Keratinocyte (primary cell): Measurements from ENCODE around the gene RANBP17. TPM values are rescaled to one million over a fixed set of nuclear protein-coding genes. Genes with fewer than 3 reads are reported as not detected.
"Not testable (repeated sequence)": the region's sequence is repeated elsewhere in the genome, so short reads cannot be mapped to it uniquely, and the experiment has no call there.

Experiments
- DNase-seq: peaks from one replicate; pipeline ENCODE4 v3.0.0-alpha.2; 2011; ENCODE audit warnings: low read depth, missing footprints, low spot score
- FAIRE-seq: peaks from 2 replicates; lab custom pipeline; 2011; peaks lifted over from hg19 to GRCh38; lab: Jason Lieb, UNC
- H2AFZ ChIP-seq: 2 replicates; pipeline ENCODE4 v1.6.0; 2012; ENCODE audit warnings: low read length, control low read depth, inconsistent platforms; ENCODE audit not compliant: control insufficient read depth
- H3K27ac ChIP-seq: 2 replicates; pipeline ENCODE4 v1.5.1; 2011; ENCODE audit warnings: low read length; ENCODE audit not compliant: control insufficient read depth, insufficient read depth
- H3K27me3 ChIP-seq: 3 replicates; pipeline ENCODE4 v1.6.0; 2011; ENCODE audit warnings: low read length; ENCODE audit not compliant: control insufficient read depth, insufficient read depth; ENCODE audit errors: extremely low read depth
- H3K36me3 ChIP-seq, 2 experiments: 2 replicates in 1 of 2; 3 replicates in 1 of 2; pipeline ENCODE4 v1.5.1; 2011; ENCODE audit warnings: low read length in 2 of 2, mild to moderate bottlenecking in 1 of 2; ENCODE audit not compliant: control insufficient read depth in 2 of 2, insufficient read depth in 2 of 2; ENCODE audit errors: extremely low read depth in 1 of 2
- H3K4me1 ChIP-seq: 3 replicates; pipeline ENCODE4 v1.5.1; 2011; ENCODE audit warnings: low read length; ENCODE audit not compliant: control insufficient read depth, insufficient read depth; ENCODE audit errors: extremely low read depth
- H3K4me2 ChIP-seq: 3 replicates; pipeline ENCODE4 v1.6.0; 2011; ENCODE audit warnings: low read depth, low read length; ENCODE audit not compliant: control insufficient read depth, insufficient read depth; ENCODE audit errors: extremely low read depth
- H3K4me3 ChIP-seq, 3 experiments: fragments of 200-600 bp in 1 of 3; sonication (generic) in 1 of 3; 2 replicates in 2 of 3; 3 replicates in 1 of 3; pipeline ENCODE4 v1.5.1; 2011 to 2016; ENCODE audit warnings: low read length in 3 of 3, mild to moderate bottlenecking in 3 of 3, control low read depth in 2 of 3, inconsistent platforms in 1 of 3, low read depth in 1 of 3, mixed read lengths in 1 of 3, mixed run types in 1 of 3, moderate library complexity in 1 of 3; ENCODE audit not compliant: control insufficient read depth in 2 of 3, insufficient read depth in 2 of 3; ENCODE audit errors: extremely low read depth in 1 of 3
- H3K79me2 ChIP-seq: 2 replicates; pipeline ENCODE4 v1.6.0; 2012; ENCODE audit warnings: low read length; ENCODE audit not compliant: control insufficient read depth, insufficient read depth
- H3K9ac ChIP-seq: 3 replicates; pipeline ENCODE4 v1.6.0; 2011; ENCODE audit warnings: low read length; ENCODE audit not compliant: control insufficient read depth, insufficient read depth; ENCODE audit errors: extremely low read depth
- H3K9me1 ChIP-seq: 3 replicates; pipeline ENCODE4 v1.6.0; 2011; ENCODE audit warnings: low read length; ENCODE audit not compliant: control insufficient read depth, insufficient read depth; ENCODE audit errors: extremely low read depth
- H3K9me3 ChIP-seq: 2 replicates; pipeline ENCODE4 v1.5.1; 2012; ENCODE audit warnings: low read depth, low read length; ENCODE audit not compliant: control insufficient read depth
- H4K20me1 ChIP-seq: 3 replicates; pipeline ENCODE4 v1.6.0; 2011; ENCODE audit warnings: low read length; ENCODE audit not compliant: control insufficient read depth, insufficient read depth; ENCODE audit errors: extremely low read depth
- EZH2 ChIP-seq: IDR thresholded peaks from one replicate; pipeline ENCODE4 v1.6.1; 2012; ENCODE audit warnings: inconsistent platforms, mild to moderate bottlenecking, low read length, moderate library complexity
- dilution Hi-C: fragments of 300-500 bp; cut with MboI; formaldehyde crosslinking; loops from one replicate; pipeline ENCODE4 v1.7.0; 2020; ENCODE audit warnings: low sequenced_read_pairs; ENCODE audit not compliant: extremely low pct_ligation_motif_present
- polyA plus RNA-seq, 5 experiments: library from polyadenylated mRNA; depleted of rRNA in 3 of 5; stranded (reverse) in 3 of 5; stranded (forward) in 1 of 5; unstranded in 1 of 5; fragments of >200 nt; gene quantifications; 1 replicate in 1 of 5; 2 replicates in 3 of 5; 3 replicates in 1 of 5; pipeline versions ENCODE4 v1.2.1 to v1.2.3, GENCODE V29; 2011 to 2012; ENCODE audit warnings: missing spikeins in 2 of 5, low read depth in 1 of 5, low replicate concordance in 1 of 5
- TF ChIP-seq, protein P1 (sequence below), 3 experiments: IDR thresholded peaks in 1 of 3; conservative IDR thresholded peaks in 1 of 3; optimal IDR thresholded peaks in 1 of 3; 2 replicates in 2 of 3; 3 replicates in 1 of 3; pipeline versions ENCODE3 to v1.5.1; 2011; ENCODE audit warnings: low read length in 3 of 3, mild to moderate bottlenecking in 3 of 3, moderate library complexity in 2 of 3, control low read depth in 1 of 3, inconsistent platforms in 1 of 3; ENCODE audit not compliant: insufficient read depth in 2 of 3; ENCODE audit errors: extremely low read depth in 1 of 3

RANBP17 gene
- polyA plus RNA-seq, 1 donor (not counting 4 experiments of a cell fraction or from before 2014, with no cell fraction given) = 0.97 TPM

DNA sequence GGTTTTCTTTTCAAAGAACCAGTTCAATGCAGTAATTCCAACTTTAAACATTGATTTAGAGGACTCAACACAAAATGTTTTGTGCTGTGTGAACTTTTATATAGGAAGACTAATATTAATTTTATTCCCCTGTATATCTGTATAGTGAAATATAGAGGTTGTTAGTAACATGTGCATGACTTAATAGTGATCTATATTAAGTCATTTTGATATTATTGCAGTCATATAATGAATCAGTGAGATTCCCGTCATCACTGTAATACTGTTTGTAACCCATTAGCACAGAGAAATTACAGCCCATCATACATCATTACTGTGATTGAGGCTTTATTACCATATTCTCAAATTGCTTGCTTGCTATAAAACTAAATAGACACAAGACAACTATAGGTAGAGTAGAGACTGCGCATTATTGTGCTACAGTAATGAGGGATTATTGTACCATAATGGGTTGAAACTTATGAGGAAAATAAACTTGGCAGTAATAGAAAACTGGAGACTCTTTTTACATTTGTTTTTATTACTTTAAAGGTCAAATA is 170.7 kb downstream of the RANBP17 start:
- Histone ChIP-seq H4K20me1 (no peaks in the 10 kb centered on the region), H3K79me2 (no peaks in the 10 kb centered on the region), H3K9me3 (no peaks in the 10 kb centered on the region), H3K4me2 (no peak overlapping the region), H3K36me3 (no peaks in the 10 kb centered on the region), H3K27me3 (no peaks in the 10 kb centered on the region), H3K4me1 (no peaks in the 10 kb centered on the region), H3K9ac (no peak overlapping the region), H3K9me1 (no peaks in the 10 kb centered on the region), H3K4me3 (no peak overlapping the region), H3K27ac (no peak overlapping the region), H2AFZ (no peak overlapping the region)
- no peak for TF ChIP-seq EZH2
- TF ChIP-seq, protein P1, sequence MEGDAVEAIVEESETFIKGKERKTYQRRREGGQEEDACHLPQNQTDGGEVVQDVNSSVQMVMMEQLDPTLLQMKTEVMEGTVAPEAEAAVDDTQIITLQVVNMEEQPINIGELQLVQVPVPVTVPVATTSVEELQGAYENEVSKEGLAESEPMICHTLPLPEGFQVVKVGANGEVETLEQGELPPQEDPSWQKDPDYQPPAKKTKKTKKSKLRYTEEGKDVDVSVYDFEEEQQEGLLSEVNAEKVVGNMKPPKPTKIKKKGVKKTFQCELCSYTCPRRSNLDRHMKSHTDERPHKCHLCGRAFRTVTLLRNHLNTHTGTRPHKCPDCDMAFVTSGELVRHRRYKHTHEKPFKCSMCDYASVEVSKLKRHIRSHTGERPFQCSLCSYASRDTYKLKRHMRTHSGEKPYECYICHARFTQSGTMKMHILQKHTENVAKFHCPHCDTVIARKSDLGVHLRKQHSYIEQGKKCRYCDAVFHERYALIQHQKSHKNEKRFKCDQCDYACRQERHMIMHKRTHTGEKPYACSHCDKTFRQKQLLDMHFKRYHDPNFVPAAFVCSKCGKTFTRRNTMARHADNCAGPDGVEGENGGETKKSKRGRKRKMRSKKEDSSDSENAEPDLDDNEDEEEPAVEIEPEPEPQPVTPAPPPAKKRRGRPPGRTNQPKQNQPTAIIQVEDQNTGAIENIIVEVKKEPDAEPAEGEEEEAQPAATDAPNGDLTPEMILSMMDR (optimal IDR thresholded peaks at IDR 0.05 in 1 of 3, IDR thresholded peaks at IDR 0.05 in 1 of 3, conservative IDR thresholded peaks at IDR 0.05 in 1 of 3; ENCODE audit: extremely low read depth in 1 of 3, insufficient read depth in 2 of 3, low read length in 3 of 3) = no peak
- dilution Hi-C loops = no loop called here
- FAIRE-seq = no peak
- DNase-seq = no peak

DNA sequence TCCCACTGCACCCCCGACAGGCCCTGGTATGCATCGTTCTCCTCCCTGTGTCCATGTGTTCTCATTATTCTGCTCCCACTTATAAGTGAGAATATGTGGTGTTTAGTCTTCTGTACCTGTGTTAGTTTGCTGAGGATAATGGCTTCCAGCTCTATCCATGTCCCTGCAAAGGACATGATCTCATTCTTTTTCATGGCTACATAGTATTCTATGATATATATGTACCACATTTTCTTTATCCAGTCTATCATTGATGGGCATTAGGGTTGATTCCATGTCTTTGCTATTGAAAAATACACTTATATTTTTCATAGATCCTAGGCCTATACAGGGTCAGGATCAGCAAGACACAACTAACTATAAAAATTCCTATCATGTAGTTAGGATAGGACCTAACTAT is 180.1 kb downstream of the RANBP17 start:
- H3K9ac ChIP-seq, FAIRE-seq, dilution Hi-C loops: not testable (repeated sequence)

DNA sequence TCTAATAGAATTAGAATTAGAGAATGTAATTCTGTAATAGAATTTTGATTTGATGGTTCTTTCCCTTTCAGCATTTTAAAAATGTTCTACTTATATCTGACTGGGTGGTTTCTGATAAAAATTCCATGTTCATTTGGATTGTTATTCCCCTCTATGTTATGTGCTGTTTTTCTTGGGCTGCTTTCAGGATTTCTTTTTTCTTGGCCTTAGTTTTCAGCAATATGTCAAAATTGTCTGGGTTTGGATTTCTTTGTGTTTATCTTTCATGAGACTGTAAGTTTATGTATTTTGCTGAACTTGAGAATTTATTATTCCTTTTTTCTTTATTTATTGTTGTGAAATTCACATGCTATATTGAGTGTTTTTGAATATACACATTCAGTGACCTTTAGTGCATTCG is 189.1 kb downstream of the RANBP17 start:
- Histone ChIP-seq H3K4me1 (no peaks in the 10 kb centered on the region), H2AFZ (no peak overlapping the region), H3K27ac (no peak overlapping the region), H3K4me2 (no peak overlapping the region), H3K9ac (no peak overlapping the region), H3K27me3 (no peaks in the 10 kb centered on the region), H3K79me2 (no peaks in the 10 kb centered on the region), H3K36me3 (no peaks in the 10 kb centered on the region), H3K9me3 (no peaks in the 10 kb centered on the region), H3K9me1 (no peaks in the 10 kb centered on the region), H4K20me1 (no peaks in the 10 kb centered on the region), H3K4me3 (no peak overlapping the region)
- DNase-seq (no peak), FAIRE-seq (no peak)
- TF ChIP-seq EZH2 = no peak
- TF ChIP-seq, protein P1 (optimal IDR thresholded peaks at IDR 0.05 in 1 of 3, IDR thresholded peaks at IDR 0.05 in 1 of 3, conservative IDR thresholded peaks at IDR 0.05 in 1 of 3; ENCODE audit: extremely low read depth in 1 of 3, insufficient read depth in 2 of 3, low read length in 3 of 3) = no peak
- dilution Hi-C loops = no loop called here

More for the DNA sequence above, 180.1 kb downstream of the RANBP17 start:
- H4K20me1 ChIP-seq, DNase-seq, H3K27ac ChIP-seq, H3K4me3 ChIP-seq, H2AFZ ChIP-seq, H3K36me3 ChIP-seq, H3K27me3 ChIP-seq, H3K4me2 ChIP-seq, H3K4me1 ChIP-seq, H3K9me1 ChIP-seq, H3K9me3 ChIP-seq, H3K79me2 ChIP-seq: not testable (repeated sequence)
